K562 (cell line): ENCODE measurements around the gene CREG2. TPM values are rescaled to one million over a fixed set of nuclear protein-coding genes. Genes with fewer than 3 reads are reported as not detected.

Source experiments
- ATAC-seq: fragments of 200-7000 bp; cut with Tn5 transposase; 3 replicates; pipeline ENCODE4 v1.9.1; 2020; ENCODE audit warnings: moderate library complexity
- BruUV-seq: library from RNA; stranded (reverse); fragments of 400-500 nt; replicated peaks from 2 replicates; lab custom pipeline; 2021; lab: Mats Ljungman, UMichigan
- CTCF ChIA-PET: fragments of 300-600 bp; formaldehyde crosslinking; extraction: SDS; loops from one replicate; lab custom pipeline; 2021; ENCODE audit warnings: low intra/inter-chr PET ratio; lab: Yijun Ruan, JAX
- POLR2A ChIA-PET: fragments of 300-600, 350-650 bp; sonication (Branson Sonifier 250); formaldehyde crosslinking; extraction: SDS; loops from one replicate; lab custom pipeline; 2021; ENCODE audit warnings: antibody characterized with exemption, inconsistent platforms; lab: Yijun Ruan, JAX
- DNase-seq, 4 experiments: peaks; one replicate each; pipeline versions ENCODE4 v3.0.0 to v3.0.0-alpha.2; 2011 to 2018; ENCODE audit warnings: low spot score in 3 of 4, mixed read lengths in 3 of 4; ENCODE audit errors: extremely low read depth in 1 of 4
- FAIRE-seq: peaks from 2 replicates; lab custom pipeline; 2011; peaks lifted over from hg19 to GRCh38; lab: Jason Lieb, UNC
- H2AFZ ChIP-seq: 2 replicates; pipeline ENCODE4 v1.6.0; 2011; ENCODE audit warnings: low read depth, low read length, control low read depth, inconsistent platforms
- H3K27ac ChIP-seq: fragments of 200-600 bp; 3 replicates; pipeline ENCODE4 v1.8.0; 2011; ENCODE audit warnings: low read depth, mild to moderate bottlenecking, control low read depth, inconsistent platforms, low read length, moderate library complexity, mixed read lengths; ENCODE audit errors: extremely low read depth
- H3K27me3 ChIP-seq, 2 experiments: fragments of 300-600 bp in 1 of 2; 2 replicates in 1 of 2; 3 replicates in 1 of 2; pipeline versions ENCODE4 v1.6.0 to v1.8.0; 2011; ENCODE audit warnings: inconsistent platforms in 2 of 2, low read length in 2 of 2, mild to moderate bottlenecking in 1 of 2, mixed read lengths in 1 of 2, moderate library complexity in 1 of 2; ENCODE audit not compliant: control insufficient read depth in 2 of 2, insufficient read depth in 2 of 2
- H3K36me3 ChIP-seq: fragments of 300-600 bp; 3 replicates; pipeline ENCODE4 v1.8.0; 2011; ENCODE audit warnings: mild to moderate bottlenecking, low read length, inconsistent platforms; ENCODE audit not compliant: control insufficient read depth, insufficient read depth
- H3K4me1 ChIP-seq, 2 experiments: fragments of 200-600 bp in 1 of 2; replicated peaks in 1 of 2; 2 replicates in 1 of 2; 3 replicates in 1 of 2; pipeline versions ENCODE4 v1.5.1 to v1.8.0; 2011; ENCODE audit warnings: inconsistent platforms in 2 of 2, low read length in 2 of 2, mild to moderate bottlenecking in 1 of 2, mixed read lengths in 1 of 2, moderate library complexity in 1 of 2; ENCODE audit not compliant: control insufficient read depth in 2 of 2, insufficient read depth in 2 of 2
- H3K4me2 ChIP-seq: 2 replicates; pipeline ENCODE4 v1.6.1; 2011; ENCODE audit warnings: low read length, control low read depth, inconsistent platforms, mixed read lengths; ENCODE audit not compliant: insufficient read depth
- H3K4me3 ChIP-seq: fragments of 200-600 bp; sonication (generic), shearing (Covaris generic); 2 replicates; pipeline ENCODE4 v1.5.1; 2016; ENCODE audit warnings: control low read depth, inconsistent platforms
- H3K79me2 ChIP-seq: fragments of 200-600 bp; 3 replicates; pipeline ENCODE4 v1.8.0; 2011; ENCODE audit warnings: low read length, inconsistent platforms; ENCODE audit not compliant: control insufficient read depth, insufficient read depth
- H3K9ac ChIP-seq, 2 experiments: 2 replicates each; pipeline versions ENCODE4 v1.6.0 to v1.6.1; 2011; ENCODE audit warnings: low read depth in 2 of 2, low read length in 2 of 2, control low read depth in 1 of 2, inconsistent platforms in 1 of 2, mild to moderate bottlenecking in 1 of 2, mixed read lengths in 1 of 2; ENCODE audit not compliant: insufficient read depth in 1 of 2
- H3K9me1 ChIP-seq: one replicate; pipeline ENCODE4 v1.6.0; 2011; ENCODE audit warnings: inconsistent platforms, mild to moderate bottlenecking, low read length, moderate library complexity; ENCODE audit not compliant: control insufficient read depth, insufficient read depth
- H3K9me3 ChIP-seq: replicated peaks from 2 replicates; pipeline ENCODE4 v1.5.1; 2011; ENCODE audit warnings: low read depth, low read length, inconsistent platforms; ENCODE audit not compliant: control insufficient read depth, insufficient read depth
- H4K20me1 ChIP-seq: replicated peaks from 2 replicates; pipeline ENCODE4 v1.6.1; 2011; ENCODE audit warnings: low read length, inconsistent platforms, mixed read lengths; ENCODE audit not compliant: control insufficient read depth, insufficient read depth
- CTCF ChIP-seq, 3 experiments: IDR thresholded peaks in 2 of 3; conservative IDR thresholded peaks in 1 of 3; 2 replicates each; pipeline ENCODE4 v1.5.1; 2011 to 2012; ENCODE audit warnings: low read length in 3 of 3, mild to moderate bottlenecking in 3 of 3, control low read depth in 2 of 3, improper control_type of control experiment in 1 of 3, inconsistent platforms in 1 of 3, low read depth in 1 of 3, mixed read lengths in 1 of 3, moderate library complexity in 1 of 3; ENCODE audit not compliant: insufficient read depth in 2 of 3
- CTCFL ChIP-seq: IDR thresholded peaks from 2 replicates; pipeline ENCODE4 v1.6.1; 2011; ENCODE audit warnings: borderline replicate concordance, low read depth, mild to moderate bottlenecking, moderate library complexity, low read length; ENCODE audit not compliant: insufficient read depth, poor library complexity, severe bottlenecking
- MAX ChIP-seq: sonication (generic); formaldehyde crosslinking; IDR thresholded peaks from 2 replicates; pipeline ENCODE4 v1.9.0; 2022; ENCODE audit warnings: mild to moderate bottlenecking, missing genetic modification reagents
- NRF1 ChIP-seq, 2 experiments: fragments of 450-650 bp; IDR thresholded peaks in 1 of 2; conservative IDR thresholded peaks in 1 of 2; 2 replicates each; pipeline ENCODE4 v1.6.1; 2014; ENCODE audit warnings: mild to moderate bottlenecking in 2 of 2
- PHTF2 ChIP-seq: fragments of 250-450 bp; sonication (Bioruptor Pico); IDR thresholded peaks from 2 replicates; pipeline ENCODE4 v1.5.0; 2021; ENCODE audit warnings: mild to moderate bottlenecking
- RBM22 ChIP-seq: fragments of 200-400 bp; formaldehyde crosslinking; IDR thresholded peaks from 2 replicates; pipeline ENCODE4 v1.6.1; 2018; ENCODE audit warnings: low read length, low read depth; ENCODE audit not compliant: poor library complexity, severe bottlenecking
- SAFB2 ChIP-seq: fragments of 200-400 bp; formaldehyde crosslinking; IDR thresholded peaks from 2 replicates; pipeline ENCODE4 v1.6.1; 2018; ENCODE audit warnings: borderline replicate concordance, low read length, low read depth, moderate library complexity; ENCODE audit not compliant: severe bottlenecking
- ZNF143 ChIP-seq: sonication (generic); formaldehyde crosslinking; IDR thresholded peaks from 2 replicates; pipeline ENCODE4 v1.9.0; 2022; ENCODE audit warnings: mild to moderate bottlenecking, missing genetic modification reagents
- WGBS: fragments of 100-300 bp; shearing (Covaris generic); methylation state at CpG from one replicate; pipeline ENCODE4 v1.1.6; 2016; ENCODE audit warnings: low coverage, mixed read lengths; ENCODE audit not compliant: insufficient coverage; ENCODE audit errors: missing lambda C conversion rate; 5-methylcytosine and 5-hydroxymethylcytosine counted together
- in situ Hi-C: fragments of 300-500 bp; cut with MboI; formaldehyde crosslinking; loops from 4 replicates; pipeline ENCODE4 v1.15.0; 2018; ENCODE audit warnings: inconsistent platforms, mixed read lengths
- intact Hi-C: fragments of 100-400 bp; cut with micrococcal nuclease; formaldehyde crosslinking; loops from 2 replicates; pipeline ENCODE4 v1.14.2; 2022
- polyA plus RNA-seq, 8 experiments: library from polyadenylated mRNA; depleted of rRNA in 4 of 8; stranded (reverse) in 5 of 8; unstranded in 3 of 8; fragments of >200 nt; fragmentation: Nextera tagmentation in 2 of 8; fragmentation: Illumina TruSeq in 1 of 8; extraction: Ambion mirVana in 2 of 8; extraction: Trizol in 1 of 8; gene quantifications; 2 replicates each; pipeline versions ENCODE4 v1.2.1 to v1.2.3, GENCODE V29; 2011 to 2014; ENCODE audit warnings: inconsistent platforms in 1 of 8, missing spikeins in 1 of 8
- total RNA-seq, 7 experiments: library from RNA; depleted of rRNA in 6 of 7; stranded (reverse); fragments of >200 nt in 6 of 7; fragmentation: Illumina TruSeq in 2 of 7; extraction: Trizol in 2 of 7; gene quantifications; 2 replicates each; pipeline versions ENCODE4 v1.2.1 to v1.2.3, GENCODE V29; 2011 to 2021; ENCODE audit warnings: low replicate concordance in 1 of 7
- TF ChIP-seq, protein P1 (sequence below): sonication (generic); formaldehyde crosslinking; IDR thresholded peaks from 2 replicates; pipeline ENCODE4 v1.8.1; 2022; ENCODE audit warnings: missing genetic modification reagents

CREG2 gene
- total and polyA plus RNA-seq, 9 of the 15 experiments (the other 6 are each of a cell fraction or from before 2014, with no cell fraction given): not detected

DNA sequence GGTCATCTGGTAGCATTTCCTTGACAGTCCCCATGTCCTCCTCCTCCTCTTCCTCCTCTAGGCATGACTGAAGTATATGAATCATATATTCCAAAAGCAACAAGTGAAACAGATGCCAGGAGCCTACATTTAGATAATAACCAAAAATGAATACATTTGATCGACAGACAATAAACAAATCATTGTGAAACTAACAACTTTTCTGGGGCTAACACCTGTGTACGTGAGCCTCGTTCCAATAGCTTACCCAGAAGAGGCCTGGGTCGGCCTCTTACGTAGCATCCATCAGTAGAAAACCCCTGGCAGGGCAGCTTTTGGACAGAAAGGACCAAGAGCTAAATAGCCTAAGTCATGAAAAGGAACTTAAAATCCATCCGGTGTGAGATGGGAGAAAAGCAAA lies 15.3 kb upstream of the CREG2 start (continued):
- TF ChIP-seq SAFB2 (no peak), ZNF143 (no peak), PHTF2 (CRISPR knock-in tag) (no peak), CTCFL (no peak), NRF1 (conservative IDR thresholded peaks at IDR 0.05 in 1 of 2, IDR thresholded peaks at IDR 0.05 in 1 of 2) (no peak), RBM22 (no peak)
- TF ChIP-seq, protein P1, sequence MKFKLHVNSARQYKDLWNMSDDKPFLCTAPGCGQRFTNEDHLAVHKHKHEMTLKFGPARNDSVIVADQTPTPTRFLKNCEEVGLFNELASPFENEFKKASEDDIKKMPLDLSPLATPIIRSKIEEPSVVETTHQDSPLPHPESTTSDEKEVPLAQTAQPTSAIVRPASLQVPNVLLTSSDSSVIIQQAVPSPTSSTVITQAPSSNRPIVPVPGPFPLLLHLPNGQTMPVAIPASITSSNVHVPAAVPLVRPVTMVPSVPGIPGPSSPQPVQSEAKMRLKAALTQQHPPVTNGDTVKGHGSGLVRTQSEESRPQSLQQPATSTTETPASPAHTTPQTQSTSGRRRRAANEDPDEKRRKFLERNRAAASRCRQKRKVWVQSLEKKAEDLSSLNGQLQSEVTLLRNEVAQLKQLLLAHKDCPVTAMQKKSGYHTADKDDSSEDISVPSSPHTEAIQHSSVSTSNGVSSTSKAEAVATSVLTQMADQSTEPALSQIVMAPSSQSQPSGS (CRISPR knock-in tag): no peak

GRCh38 chr2:101401906-101402305 lies 14.6 kb upstream of the CREG2 start:
- FAIRE-seq (peak; percentile 74), DNase-seq (no peak), ATAC-seq (peak; percentile 72)
- TF ChIP-seq CTCF (IDR thresholded peaks at IDR 0.05 in 2 of 3, conservative IDR thresholded peaks at IDR 0.05 in 1 of 3; ENCODE audit: insufficient read depth in 2 of 3, low read depth in 1 of 3, low read length in 3 of 3) (peak; percentile 11 to 20 (median 17); a peak in 1 of 6 replicates), MAX (CRISPR knock-in tag) (no peak)
- no peak overlapping the region for H3K27ac ChIP-seq
- H3K9ac ChIP-seq: no peak overlapping the region
- no TSS peak for BruUV-seq
- no peak overlapping the region for H3K4me2 ChIP-seq
- H3K9me1 ChIP-seq: no peaks in the 10 kb centered on the region
- H4K20me1 ChIP-seq: peaks cover 7% of the 10 kb centered on the region; the same call in 1 of the 2 replicates
- no peak overlapping the region for H3K4me3 ChIP-seq
- no peaks in the 10 kb centered on the region for H3K9me3 ChIP-seq
- H3K79me2 ChIP-seq: no peaks in the 10 kb centered on the region
- H3K4me1 ChIP-seq: no peaks in the 10 kb centered on the region
- no peaks in the 10 kb centered on the region for H3K36me3 ChIP-seq
- 2% methylated on average over 5 of the region's 5 CpGs for WGBS
- H3K27me3 ChIP-seq: peaks cover 34 to 67% of the 10 kb centered on the region in 2 experiments
- intact Hi-C loops: loop anchor here (10.0 kb wide), 1 partner anchor 367 kb away; no protein-coding TSS in a partner anchor
- ChIA-PET CTCF (no interaction called here), POLR2A (interaction anchor here (0.5 kb wide), 1 partner anchor 871 kb away, joined by 3 read pairs; no protein-coding TSS in a partner anchor)
- H2AFZ ChIP-seq: no peak overlapping the region
- in situ Hi-C loops: no loop called here
